Aorta (tissue), 4 donors: ENCODE measurements around the gene TXNDC9. TPM values are rescaled to one million over a fixed set of nuclear protein-coding genes. Genes with fewer than 3 reads are reported as not detected.

Source experiments
- polyA plus RNA-seq, 2 donors: library from polyadenylated mRNA; stranded (reverse); fragments of 200-250 nt; gene quantifications; one replicate each; pipeline ENCODE4 v1.2.3, GENCODE V29; 2013
- total RNA-seq, 2 donors: library from RNA; stranded (reverse); fragmentation: NEBNext Ultra II Directional; extraction: Animal tissue kit (Norgen Biotek cat#: 25700); gene quantifications; one replicate each; pipeline ENCODE4 v1.2.1, GENCODE V29; 2021
- donor health status: healthy with polysubstance abuse.
- donor health status: Bipolar disorder and iron deficiency.
- donor health status: DM: no; HTN: no; CAD: no.
- donor health status: DM: yes; HTN: yes; CAD: no.

Gene TXNDC9
- total and polyA plus RNA-seq, 4 donors: 24.5 to 43.6 (median 27.9) TPM

Other genes starting within 250 kb of the TXNDC9 start
- gene C2orf15, start 194.6 kb downstream of the TXNDC9 start, total RNA-seq: under 1 TPM in 1 of 2 donors, not detected in 1; 0.65 TPM
- under 1 TPM; 0.36 to 0.75 TPM for gene C2orf15, start 194.6 kb downstream of the TXNDC9 start, polyA plus RNA-seq
- gene TSGA10, start 181.4 kb downstream of the TXNDC9 start, total RNA-seq: 1 to 10 TPM; 4.3 to 9.4 TPM
- gene TSGA10, start 181.4 kb downstream of the TXNDC9 start, polyA plus RNA-seq: 1 to 10 TPM; 1.5 to 2.9 TPM
- 10 to 100 TPM in 1 of 2 donors, 1 to 10 TPM in 1; 6.9 to 13.5 TPM for gene LIPT1, start 181.4 kb downstream of the TXNDC9 start, total RNA-seq
- gene LIPT1, start 181.4 kb downstream of the TXNDC9 start, polyA plus RNA-seq: 10 to 100 TPM in 1 of 2 donors, 1 to 10 TPM in 1; 9.2 to 11.9 TPM
- gene MITD1, start 155.3 kb downstream of the TXNDC9 start, total RNA-seq: 10 to 100 TPM; 20.2 to 28.0 TPM
- gene MITD1, start 155.3 kb downstream of the TXNDC9 start, polyA plus RNA-seq: 10 to 100 TPM; 23.4 to 40.7 TPM
- gene MRPL30, start 155.1 kb downstream of the TXNDC9 start, total RNA-seq: 10 to 100 TPM; 17.4 to 19.8 TPM
- 10 to 100 TPM; 13.5 to 14.6 TPM for gene MRPL30, start 155.1 kb downstream of the TXNDC9 start, polyA plus RNA-seq
- gene LYG2, start 80.7 kb downstream of the TXNDC9 start, total RNA-seq: not detected
- gene LYG2, start 80.7 kb downstream of the TXNDC9 start, polyA plus RNA-seq: not detected
- 1 to 10 TPM; 1.8 to 2.7 TPM for gene LYG1, start 35.1 kb downstream of the TXNDC9 start, total RNA-seq
- gene LYG1, start 35.1 kb downstream of the TXNDC9 start, polyA plus RNA-seq: 1 to 10 TPM in 1 of 2 donors, under 1 TPM in 1; 0.88 to 2.6 TPM
- 10 to 100 TPM; 42.3 to 57.9 TPM for gene EIF5B, start 1.1 kb upstream of the TXNDC9 start, total RNA-seq
- 10 to 100 TPM; 54.5 to 59.3 TPM for gene EIF5B, start 1.1 kb upstream of the TXNDC9 start, polyA plus RNA-seq
- 10 to 100 TPM; 50.8 to 69.0 TPM for gene REV1, start 153.7 kb upstream of the TXNDC9 start, total RNA-seq
- 10 to 100 TPM in 1 of 2 donors, 1 to 10 TPM in 1; 5.6 to 25.7 TPM for gene REV1, start 153.7 kb upstream of the TXNDC9 start, polyA plus RNA-seq